Measurements from ENCODE around the gene VPS9D1.

DNA sequence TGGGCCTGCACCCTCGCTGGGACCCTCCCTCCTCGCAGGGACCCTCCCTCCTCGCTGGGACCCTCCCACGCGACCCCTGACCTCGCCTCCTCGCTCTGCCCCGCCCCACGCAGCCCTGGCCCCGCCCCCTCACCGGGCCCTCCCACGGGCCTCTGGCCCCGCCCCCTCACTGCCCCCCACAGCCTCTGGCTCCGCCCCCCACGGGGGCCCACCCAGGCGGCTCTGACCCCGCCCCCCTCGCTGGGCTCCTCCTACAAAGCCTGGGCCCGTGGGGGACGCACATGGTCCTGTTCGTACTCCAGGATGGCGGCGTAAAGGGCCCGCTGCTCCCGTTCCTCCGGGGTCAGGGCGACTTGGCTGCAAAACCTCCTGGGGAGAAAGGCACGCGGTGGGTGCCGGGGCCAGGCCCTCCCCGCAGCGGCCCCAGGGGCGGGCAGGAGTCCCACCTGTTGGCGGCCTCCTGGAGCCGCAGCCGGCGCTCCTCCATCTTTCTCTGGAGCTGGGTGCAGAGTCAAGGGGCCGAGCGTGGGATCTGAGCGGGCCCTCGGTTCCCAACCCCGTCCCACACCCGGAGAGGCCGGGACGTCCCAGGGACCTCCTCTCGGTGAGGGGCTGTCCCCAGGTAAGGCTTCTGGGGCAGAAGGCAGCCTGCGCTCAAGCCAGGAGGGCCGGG lies 9.0 kb downstream of the VPS9D1 start:
- TF ChIP-seq, protein P1, sequence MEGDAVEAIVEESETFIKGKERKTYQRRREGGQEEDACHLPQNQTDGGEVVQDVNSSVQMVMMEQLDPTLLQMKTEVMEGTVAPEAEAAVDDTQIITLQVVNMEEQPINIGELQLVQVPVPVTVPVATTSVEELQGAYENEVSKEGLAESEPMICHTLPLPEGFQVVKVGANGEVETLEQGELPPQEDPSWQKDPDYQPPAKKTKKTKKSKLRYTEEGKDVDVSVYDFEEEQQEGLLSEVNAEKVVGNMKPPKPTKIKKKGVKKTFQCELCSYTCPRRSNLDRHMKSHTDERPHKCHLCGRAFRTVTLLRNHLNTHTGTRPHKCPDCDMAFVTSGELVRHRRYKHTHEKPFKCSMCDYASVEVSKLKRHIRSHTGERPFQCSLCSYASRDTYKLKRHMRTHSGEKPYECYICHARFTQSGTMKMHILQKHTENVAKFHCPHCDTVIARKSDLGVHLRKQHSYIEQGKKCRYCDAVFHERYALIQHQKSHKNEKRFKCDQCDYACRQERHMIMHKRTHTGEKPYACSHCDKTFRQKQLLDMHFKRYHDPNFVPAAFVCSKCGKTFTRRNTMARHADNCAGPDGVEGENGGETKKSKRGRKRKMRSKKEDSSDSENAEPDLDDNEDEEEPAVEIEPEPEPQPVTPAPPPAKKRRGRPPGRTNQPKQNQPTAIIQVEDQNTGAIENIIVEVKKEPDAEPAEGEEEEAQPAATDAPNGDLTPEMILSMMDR (conservative IDR thresholded peaks at IDR 0.05; ENCODE audit: low read depth in 2 of 2) = no peak
- TF ChIP-seq EZH2phosphoT487 (IDR thresholded peaks at IDR 0.05; ENCODE audit: unreplicated experiment) (no peak), CREB1 (CRISPR knock-in tag; IDR thresholded peaks at IDR 0.05; ENCODE audit: low read depth) (no peak), EZH2 (IDR thresholded peaks at IDR 0.05; ENCODE audit: low read depth, unreplicated experiment) (no peak), POLR2AphosphoS5 (IDR thresholded peaks at IDR 0.05; ENCODE audit: low read depth) (peak; percentile 94), ZNF114 (CRISPR knock-in tag; IDR thresholded peaks at IDR 0.05) (no peak)
- TF ChIP-seq, protein P2, sequence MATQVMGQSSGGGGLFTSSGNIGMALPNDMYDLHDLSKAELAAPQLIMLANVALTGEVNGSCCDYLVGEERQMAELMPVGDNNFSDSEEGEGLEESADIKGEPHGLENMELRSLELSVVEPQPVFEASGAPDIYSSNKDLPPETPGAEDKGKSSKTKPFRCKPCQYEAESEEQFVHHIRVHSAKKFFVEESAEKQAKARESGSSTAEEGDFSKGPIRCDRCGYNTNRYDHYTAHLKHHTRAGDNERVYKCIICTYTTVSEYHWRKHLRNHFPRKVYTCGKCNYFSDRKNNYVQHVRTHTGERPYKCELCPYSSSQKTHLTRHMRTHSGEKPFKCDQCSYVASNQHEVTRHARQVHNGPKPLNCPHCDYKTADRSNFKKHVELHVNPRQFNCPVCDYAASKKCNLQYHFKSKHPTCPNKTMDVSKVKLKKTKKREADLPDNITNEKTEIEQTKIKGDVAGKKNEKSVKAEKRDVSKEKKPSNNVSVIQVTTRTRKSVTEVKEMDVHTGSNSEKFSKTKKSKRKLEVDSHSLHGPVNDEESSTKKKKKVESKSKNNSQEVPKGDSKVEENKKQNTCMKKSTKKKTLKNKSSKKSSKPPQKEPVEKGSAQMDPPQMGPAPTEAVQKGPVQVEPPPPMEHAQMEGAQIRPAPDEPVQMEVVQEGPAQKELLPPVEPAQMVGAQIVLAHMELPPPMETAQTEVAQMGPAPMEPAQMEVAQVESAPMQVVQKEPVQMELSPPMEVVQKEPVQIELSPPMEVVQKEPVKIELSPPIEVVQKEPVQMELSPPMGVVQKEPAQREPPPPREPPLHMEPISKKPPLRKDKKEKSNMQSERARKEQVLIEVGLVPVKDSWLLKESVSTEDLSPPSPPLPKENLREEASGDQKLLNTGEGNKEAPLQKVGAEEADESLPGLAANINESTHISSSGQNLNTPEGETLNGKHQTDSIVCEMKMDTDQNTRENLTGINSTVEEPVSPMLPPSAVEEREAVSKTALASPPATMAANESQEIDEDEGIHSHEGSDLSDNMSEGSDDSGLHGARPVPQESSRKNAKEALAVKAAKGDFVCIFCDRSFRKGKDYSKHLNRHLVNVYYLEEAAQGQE (IDR thresholded peaks at IDR 0.05; ENCODE audit: unreplicated experiment) = no peak
- TF ChIP-seq, protein P3, sequence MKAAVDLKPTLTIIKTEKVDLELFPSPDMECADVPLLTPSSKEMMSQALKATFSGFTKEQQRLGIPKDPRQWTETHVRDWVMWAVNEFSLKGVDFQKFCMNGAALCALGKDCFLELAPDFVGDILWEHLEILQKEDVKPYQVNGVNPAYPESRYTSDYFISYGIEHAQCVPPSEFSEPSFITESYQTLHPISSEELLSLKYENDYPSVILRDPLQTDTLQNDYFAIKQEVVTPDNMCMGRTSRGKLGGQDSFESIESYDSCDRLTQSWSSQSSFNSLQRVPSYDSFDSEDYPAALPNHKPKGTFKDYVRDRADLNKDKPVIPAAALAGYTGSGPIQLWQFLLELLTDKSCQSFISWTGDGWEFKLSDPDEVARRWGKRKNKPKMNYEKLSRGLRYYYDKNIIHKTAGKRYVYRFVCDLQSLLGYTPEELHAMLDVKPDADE (IDR thresholded peaks at IDR 0.05) = no peak

Data from GM23338 (cell line).